AG04449 (cell line): ENCODE measurements around the gene CCNG2.

Source experiments
- CTCF ChIA-PET: fragments of 350-600 bp; formaldehyde crosslinking; extraction: SDS; loops from one replicate; lab custom pipeline; 2021; ENCODE audit warnings: antibody characterized with exemption; lab: Yijun Ruan, JAX
- POLR2A ChIA-PET: fragments of 400-600, 350-600 bp; formaldehyde crosslinking; extraction: SDS; loops from one replicate; lab custom pipeline; 2020; ENCODE audit warnings: antibody characterized with exemption, inconsistent platforms; lab: Yijun Ruan, JAX
- DNase-seq: peaks from one replicate; pipeline ENCODE4 v3.0.0-alpha.2; 2010; ENCODE audit warnings: low read depth, low spot score
- H3K4me3 ChIP-seq: 2 replicates; pipeline ENCODE4 v1.5.1; 2011; ENCODE audit warnings: low read depth, mild to moderate bottlenecking, control low read depth, low read length
- CTCF ChIP-seq: IDR thresholded peaks from one replicate; pipeline ENCODE4 v1.5.1; 2011; ENCODE audit warnings: mild to moderate bottlenecking, moderate library complexity, low read length, control low read depth, inconsistent platforms; ENCODE audit not compliant: insufficient read depth; ENCODE audit errors: missing control alignments

Gene CCNG2, protein sequence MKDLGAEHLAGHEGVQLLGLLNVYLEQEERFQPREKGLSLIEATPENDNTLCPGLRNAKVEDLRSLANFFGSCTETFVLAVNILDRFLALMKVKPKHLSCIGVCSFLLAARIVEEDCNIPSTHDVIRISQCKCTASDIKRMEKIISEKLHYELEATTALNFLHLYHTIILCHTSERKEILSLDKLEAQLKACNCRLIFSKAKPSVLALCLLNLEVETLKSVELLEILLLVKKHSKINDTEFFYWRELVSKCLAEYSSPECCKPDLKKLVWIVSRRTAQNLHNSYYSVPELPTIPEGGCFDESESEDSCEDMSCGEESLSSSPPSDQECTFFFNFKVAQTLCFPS

DNA sequence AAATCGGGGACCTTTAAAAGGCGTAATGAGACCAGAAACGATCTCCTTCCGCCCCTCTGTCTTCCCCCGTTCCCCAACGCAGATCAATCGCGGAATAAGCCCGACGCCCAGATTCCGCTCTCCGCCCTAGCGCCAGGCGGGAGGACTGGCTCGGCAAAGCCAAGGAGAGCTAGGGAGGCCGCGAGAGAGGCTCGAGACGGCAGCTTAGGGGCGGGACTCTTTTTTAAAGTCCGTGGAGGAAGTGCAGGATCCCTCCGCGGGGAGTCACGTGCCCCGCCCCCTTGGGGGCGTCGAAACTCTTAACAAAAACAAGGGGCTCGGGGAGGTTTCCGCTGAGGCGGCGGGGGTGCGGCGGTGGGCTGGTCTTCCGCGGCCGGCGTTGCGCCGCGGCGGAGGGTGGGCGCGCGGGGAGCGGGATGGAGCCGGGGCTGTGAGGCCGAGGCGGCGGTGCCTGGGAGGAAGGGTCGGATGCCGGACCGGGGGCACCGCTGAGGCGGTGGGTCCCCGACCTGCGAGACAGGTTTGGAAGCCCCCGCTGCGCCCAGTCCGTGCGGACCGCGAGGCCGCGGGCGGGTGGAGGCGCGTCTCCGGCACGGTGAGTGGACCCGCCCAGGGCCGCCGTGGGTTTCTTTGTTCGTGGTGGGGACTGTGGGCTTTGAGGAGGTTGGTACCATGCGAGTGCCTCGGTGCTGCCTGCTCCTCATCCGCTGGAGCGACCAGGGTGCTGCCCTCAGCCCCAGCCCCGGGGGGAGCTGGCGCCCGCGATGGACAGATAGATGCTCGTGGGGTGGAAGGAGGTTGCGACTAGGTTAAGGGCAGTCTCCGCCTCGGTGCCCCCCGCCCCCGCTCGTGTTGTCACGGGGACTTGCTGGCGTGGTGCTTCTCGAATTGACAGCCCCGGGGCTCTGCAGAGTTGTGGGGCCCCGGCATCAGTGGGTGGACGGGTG is at the start of gene CCNG2:
TSS of gene CCNG2 (plus strand) at position 296 of the 947 bp plus-strand sequence. CDS start 1,326 bp downstream, outside the sequence.
- DNase-seq: no peak
- ChIA-PET POLR2A (interaction anchor here (0.8 to 1.6 kb wide), 4 partner anchors 10 to 84 kb away, joined by 4 to 6 read pairs (median 4); partner anchors contain the start of gene CCNI), CTCF (interaction anchor here (1.4 to 5.2 kb wide), 4 partner anchors 18 to 84 kb away, joined by 3 to 20 read pairs (median 7); no protein-coding TSS in a partner anchor)
- no peak for TF ChIP-seq CTCF
- peak within 1 kb of the TSS; percentile 96 for H3K4me3 ChIP-seq

- no peak overlapping the region for H3K4me3 ChIP-seq
- DNase-seq: no peak
- no peak for TF ChIP-seq CTCF
- POLR2A ChIA-PET: no interaction called here
- CTCF ChIA-PET: interaction anchor here (1.4 to 2.8 kb wide), 3 partner anchors 14 to 93 kb away, joined by 3 to 14 read pairs (median 8); no protein-coding TSS in a partner anchor
Measured at GRCh38 chr4:77110730-77111129, 46.3 kb upstream of the CCNG2 start.

DNA sequence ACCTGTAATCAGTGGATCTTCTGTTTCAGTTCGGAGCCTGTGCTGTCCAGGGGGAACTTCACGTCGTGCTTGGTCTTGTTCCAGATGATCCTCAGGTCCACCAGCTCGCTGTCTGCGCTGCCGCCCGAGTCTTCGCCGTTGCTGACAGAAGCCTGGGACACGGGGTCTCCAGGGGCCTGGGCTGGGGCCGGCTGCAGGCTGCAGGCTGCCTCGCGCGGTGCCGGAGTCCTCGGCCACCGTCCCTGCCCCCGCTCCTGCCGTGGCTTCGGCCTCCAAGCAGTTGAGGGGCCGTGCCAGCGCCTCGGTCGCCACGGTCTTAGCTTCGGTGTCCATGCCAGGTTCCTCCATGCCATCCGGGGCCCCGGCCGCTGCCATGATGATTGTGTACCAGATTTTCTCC is 43.9 kb upstream of the CCNG2 start:
- no peak for TF ChIP-seq CTCF
- CTCF ChIA-PET: interaction anchor here (1.6 kb wide), 1 partner anchor 20 kb away, joined by 4 read pairs; no protein-coding TSS in a partner anchor
- no peak for DNase-seq
- POLR2A ChIA-PET: no interaction called here
- H3K4me3 ChIP-seq: no peak overlapping the region

DNA sequence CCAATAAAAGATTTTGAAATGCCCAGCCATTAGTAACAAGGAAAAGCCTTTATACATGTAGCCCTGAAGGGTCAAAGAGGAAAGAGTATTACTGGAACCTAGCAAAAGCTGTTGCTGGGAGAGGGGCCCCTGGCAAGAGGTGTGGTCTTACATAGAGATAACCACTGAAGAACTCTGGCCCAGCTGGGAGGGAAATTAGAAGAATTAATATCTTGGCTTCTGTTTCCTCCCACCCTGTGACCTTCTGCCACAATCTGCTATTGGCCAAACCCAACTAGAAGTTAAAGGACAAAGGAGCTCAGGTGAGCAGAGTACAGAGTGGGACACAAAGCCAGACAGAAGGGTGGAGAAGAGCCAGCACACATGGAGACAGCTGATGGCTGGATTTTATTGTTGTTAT is 39.3 kb upstream of the CCNG2 start:
- ChIA-PET CTCF (interaction anchor here (0.9 kb wide), 1 partner anchor 18 kb away, joined by 3 read pairs; no protein-coding TSS in a partner anchor), POLR2A (no interaction called here)
- DNase-seq: no peak
- H3K4me3 ChIP-seq: no peak overlapping the region
- no peak for TF ChIP-seq CTCF

DNA sequence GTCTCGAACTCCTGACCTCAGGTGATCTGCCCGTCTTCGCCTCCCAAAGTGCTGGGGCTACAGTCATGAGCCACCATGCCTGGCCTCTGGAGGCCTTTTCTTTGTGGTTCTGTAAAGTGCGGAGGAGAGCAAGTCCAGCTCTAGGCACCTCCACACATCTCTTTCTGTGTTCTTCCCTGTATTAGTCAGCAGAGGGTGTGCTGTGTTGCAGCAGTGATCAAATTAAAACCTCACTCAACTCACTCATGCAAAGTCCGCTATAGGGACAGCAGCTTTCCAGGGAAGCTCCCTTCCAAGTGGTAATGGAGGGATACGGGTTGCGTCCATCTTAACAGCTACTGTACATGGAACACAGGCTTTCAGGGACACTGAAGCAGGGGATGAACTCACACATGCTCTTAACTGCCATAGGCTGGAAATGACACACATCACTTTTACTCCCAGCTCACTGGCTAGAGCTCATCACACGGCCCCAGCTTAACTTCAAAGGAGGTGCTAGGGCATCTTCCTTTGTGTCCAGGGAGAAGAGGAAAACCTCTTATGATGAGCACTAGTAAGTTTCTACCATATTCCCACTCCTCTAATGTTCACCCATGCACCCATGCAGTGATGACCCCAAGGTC is 36.0 kb upstream of the CCNG2 start:
- CTCF ChIA-PET: interaction anchor here (0.5 to 1.1 kb wide), 4 partner anchors 11 to 83 kb away, joined by 3 to 6 read pairs (median 4); no protein-coding TSS in a partner anchor
- POLR2A ChIA-PET: no interaction called here
- no peak overlapping the region for H3K4me3 ChIP-seq
- no peak for DNase-seq
- no peak for TF ChIP-seq CTCF
